Esophagus (tissue), 2 donors: ENCODE data around the gene TMEM272. TPM values are rescaled to one million over a fixed set of nuclear protein-coding genes. Genes with fewer than 3 reads are reported as not detected.

Experiments used
- H3K27ac ChIP-seq, 2 donors: one replicate each; pipeline ENCODE4 v1.5.1; 2013; ENCODE audit warnings: low read depth in 2 of 2, mild to moderate bottlenecking in 2 of 2, inconsistent platforms in 1 of 2, low read length in 1 of 2, moderate library complexity in 1 of 2
- H3K27me3 ChIP-seq, 2 donors: one replicate each; pipeline ENCODE4 v1.6.1; 2013; ENCODE audit warnings: low read length in 2 of 2, control low read depth in 1 of 2, mild to moderate bottlenecking in 1 of 2; ENCODE audit not compliant: insufficient read depth in 2 of 2, control insufficient read depth in 1 of 2
- H3K36me3 ChIP-seq, 2 donors: one replicate each; pipeline ENCODE4 v1.6.1; 2013; ENCODE audit warnings: low read length in 1 of 2; ENCODE audit not compliant: control insufficient read depth in 2 of 2, insufficient read depth in 2 of 2
- H3K4me1 ChIP-seq, 2 donors: one replicate each; pipeline ENCODE4 v1.6.1; 2013; ENCODE audit warnings: low read length in 1 of 2; ENCODE audit not compliant: control insufficient read depth in 2 of 2, insufficient read depth in 2 of 2
- H3K4me3 ChIP-seq, 2 donors: one replicate each; pipeline ENCODE4 v1.5.1; 2013; ENCODE audit warnings: low read length in 2 of 2, mild to moderate bottlenecking in 2 of 2, low read depth in 1 of 2, moderate library complexity in 1 of 2
- H3K9me3 ChIP-seq, 2 donors: one replicate each; pipeline ENCODE4 v1.6.1; 2013; ENCODE audit warnings: mild to moderate bottlenecking in 2 of 2, low read depth in 1 of 2, low read length in 1 of 2, moderate library complexity in 1 of 2; ENCODE audit not compliant: control insufficient read depth in 2 of 2, insufficient read depth in 1 of 2
- WGBS, 2 donors: extraction: QIAGEN DNeasy Blood & Tissue Kit; methylation state at CpG; one replicate each; pipeline ENCODE4 v1.1.7; 2013; 5-methylcytosine and 5-hydroxymethylcytosine counted together
- polyA plus RNA-seq, 2 donors: library from polyadenylated mRNA; stranded (reverse); fragments of 200-250 nt; gene quantifications; one replicate each; pipeline ENCODE4 v1.2.3, GENCODE V29; 2013
- donor health status: healthy with polysubstance abuse.
- donor health status: Bipolar disorder and iron deficiency.

The TMEM272 gene
- polyA plus RNA-seq, 2 donors, result not detected

GRCh38 chr13:51769455-51770127, 75.4 kb downstream of the TMEM272 start:
- Histone ChIP-seq H3K27ac (peak overlapping the region in 1 of 2 donors; percentile 2), H3K27me3 (no peaks in the 10 kb centered on the region), H3K4me1 (peaks cover 2 to 7% of the 10 kb centered on the region in 2 donors), H3K4me3 (no peak overlapping the region), H3K36me3 (peaks cover 0 to 9% of the 10 kb centered on the region in 2 donors), H3K9me3 (no peaks in the 10 kb centered on the region)
- 52 to 53% methylated on average over 11 of the region's 11 CpGs for WGBS, 2 donors

GRCh38 chr13:51768976-51769375, 76.0 kb downstream of the TMEM272 start:
- H3K27me3 ChIP-seq, result no peaks in the 10 kb centered on the region
- no peak overlapping the region for H3K27ac ChIP-seq
- peaks cover 0 to 13% of the 10 kb centered on the region in 2 donors for H3K36me3 ChIP-seq
- H3K9me3 ChIP-seq, result no peaks in the 10 kb centered on the region
- H3K4me3 ChIP-seq, result no peak overlapping the region
- 95% methylated on average over 19 of the region's 19 CpGs for WGBS, 2 donors
- peaks cover 2 to 7% of the 10 kb centered on the region in 2 donors for H3K4me1 ChIP-seq

GRCh38 chr13:51768378-51768921, 76.5 kb downstream of the TMEM272 start:
- Histone ChIP-seq H3K4me1 (peaks cover 2 to 7% of the 10 kb centered on the region in 2 donors), H3K36me3 (peaks cover 0 to 13% of the 10 kb centered on the region in 2 donors), H3K9me3 (no peaks in the 10 kb centered on the region), H3K27me3 (no peaks in the 10 kb centered on the region), H3K4me3 (no peak overlapping the region), H3K27ac (no peak overlapping the region)
- 86 to 87% methylated on average over 15 of the region's 15 CpGs for WGBS, 2 donors

GRCh38 chr13:51767100-51767499, 77.9 kb downstream of the TMEM272 start:
- H3K4me3 ChIP-seq, result no peak overlapping the region
- no peaks in the 10 kb centered on the region for H3K27me3 ChIP-seq
- WGBS, 2 donors, result 91 to 94% methylated on average over 8 of the region's 8 CpGs
- peaks cover 0 to 18% of the 10 kb centered on the region in 2 donors for H3K36me3 ChIP-seq
- no peaks in the 10 kb centered on the region for H3K9me3 ChIP-seq
- peaks cover 2 to 7% of the 10 kb centered on the region in 2 donors for H3K4me1 ChIP-seq
- H3K27ac ChIP-seq, result no peak overlapping the region

DNA sequence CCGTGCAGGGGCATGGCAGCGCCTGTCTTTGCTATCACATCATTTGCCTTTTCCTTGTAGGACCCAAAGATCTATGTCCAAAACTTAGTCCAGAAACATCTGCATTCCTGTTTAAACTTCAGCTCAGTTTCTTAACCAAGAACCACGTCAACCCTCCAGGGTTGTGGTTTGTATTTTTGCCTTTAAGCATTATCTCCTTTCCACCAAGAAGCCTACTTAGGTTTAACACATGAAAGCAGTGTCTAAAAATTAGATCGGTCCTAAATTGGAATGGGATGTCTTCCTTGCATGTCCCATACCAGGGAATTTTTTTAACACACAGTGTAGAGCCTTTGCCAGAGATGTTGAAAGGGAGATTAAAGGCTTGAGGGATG, 79.8 kb downstream of the TMEM272 start:
- 66 to 77% methylated on average over 4 of the region's 4 CpGs for WGBS, 2 donors
- Histone ChIP-seq H3K36me3 (peaks cover 0 to 23% of the 10 kb centered on the region in 2 donors), H3K27ac (peak overlapping the region; percentile 43 to 50), H3K4me1 (peaks cover 2% of the 10 kb centered on the region in 2 donors), H3K4me3 (no peak overlapping the region), H3K9me3 (no peaks in the 10 kb centered on the region), H3K27me3 (no peaks in the 10 kb centered on the region)

- H3K36me3 ChIP-seq, result peaks cover 0 to 23% of the 10 kb centered on the region in 2 donors
- WGBS, 2 donors, result 36 to 50% methylated on average over 12 of the region's 12 CpGs
These were observed 80.5 kb downstream of the TMEM272 start for GRCh38 chr13:51764184-51765141.

DNA sequence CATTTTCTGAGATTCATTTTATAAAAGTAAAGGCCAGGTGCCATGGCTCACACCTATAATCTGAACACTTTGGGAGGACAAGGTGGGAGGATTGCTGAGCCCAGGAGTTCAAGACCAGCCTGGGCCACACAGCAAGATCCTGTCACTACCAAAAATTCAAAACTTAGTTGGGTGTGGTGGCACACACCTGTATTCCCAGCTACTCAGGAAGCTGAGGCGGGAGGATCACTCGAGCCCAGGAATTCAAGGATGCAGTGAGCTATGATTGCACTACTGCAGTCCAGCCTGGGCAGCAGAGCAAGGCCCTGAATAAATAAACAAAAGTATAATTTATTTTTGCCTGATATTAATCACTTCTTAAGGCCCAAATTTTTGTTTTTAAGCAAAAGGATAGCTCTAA, 81.5 kb downstream of the TMEM272 start:
- no peaks in the 10 kb centered on the region for H3K9me3 ChIP-seq
- H3K36me3 ChIP-seq, result peaks cover 0 to 26% of the 10 kb centered on the region in 2 donors
- H3K4me1 ChIP-seq, result peaks cover 2% of the 10 kb centered on the region in 2 donors
- no peak overlapping the region for H3K27ac ChIP-seq
- no peaks in the 10 kb centered on the region for H3K27me3 ChIP-seq
- no peak overlapping the region for H3K4me3 ChIP-seq
- WGBS, 2 donors, result 90 to 93% methylated on average over 2 of the region's 2 CpGs

More at GRCh38 chr13:51764184-51765141, 80.5 kb downstream of the TMEM272 start:
- peak overlapping the region; percentile 53 to 63 for H3K27ac ChIP-seq
- H3K9me3 ChIP-seq, result no peaks in the 10 kb centered on the region
- peaks cover 2% of the 10 kb centered on the region in 2 donors for H3K4me1 ChIP-seq
- no peaks in the 10 kb centered on the region for H3K27me3 ChIP-seq
- H3K4me3 ChIP-seq, result no peak overlapping the region

Other genes with a start within 250 kb of the TMEM272 start
- 10 to 100 TPM in 1 of 2 donors, 1 to 10 TPM in 1; 9.5 to 11.7 TPM for gene DHRS12, start 41.0 kb downstream of the TMEM272 start, polyA plus RNA-seq
- gene CCDC70, start 16.8 kb upstream of the TMEM272 start, polyA plus RNA-seq, result not detected
- under 1 TPM; 0.55 to 0.59 TPM for gene ATP7B, start 166.3 kb upstream of the TMEM272 start, polyA plus RNA-seq
- 1 to 10 TPM; 2.3 to 2.9 TPM for gene ALG11, start 167.2 kb upstream of the TMEM272 start, polyA plus RNA-seq
- gene UTP14C, start 179.5 kb upstream of the TMEM272 start, polyA plus RNA-seq, result 1 to 10 TPM; 1.7 to 3.1 TPM